ENCODE results near the gene KCNAB1. TPM values are rescaled to one million over a fixed set of nuclear protein-coding genes. Genes with fewer than 3 reads are reported as not detected.
A peak's percentile ranks its signal among the peaks of the same experiment; 100 is the strongest.

Gene KCNAB1
- total RNA-seq, 2 donors from 2014 or later: 0.49 to 0.81 TPM

GRCh38 chr3:156371701-156372100, 251.3 kb downstream of the KCNAB1 start:
- H3K27me3 ChIP-seq (ENCODE audit: control insufficient read depth, insufficient read depth, low read length, poor library complexity, severe bottlenecking): no peaks in the 10 kb centered on the region
- no peak overlapping the region for H3K27ac ChIP-seq (ENCODE audit: low read depth, low read length)
- WGBS, 2 experiments (ENCODE audit: insufficient coverage in 1 of 2, insufficient read length in 1 of 2): 97% methylated on average over 5 of the region's 6 CpGs; no CpG with 5 or more reads in 1 of the 2 experiments
- Mint-ChIP-seq H3K27me3 (ENCODE audit: insufficient read depth) (no peaks in the 10 kb centered on the region), H3K4me3 (no peak overlapping the region), H3K4me1 (peaks cover 19% of the 10 kb centered on the region), H3K9me3 (no peaks in the 10 kb centered on the region), H3K36me3 (ENCODE audit: low read depth) (no peaks in the 10 kb centered on the region), H3K27ac (no peak overlapping the region)
- no peak for TF ChIP-seq CTCF (conservative IDR thresholded peaks at IDR 0.05)
- H3K36me3 ChIP-seq (ENCODE audit: control insufficient read depth, insufficient read depth, low read length): no peaks in the 10 kb centered on the region
- H3K9me3 ChIP-seq (ENCODE audit: control insufficient read depth, low read length): no peaks in the 10 kb centered on the region
- H3K4me1 ChIP-seq (ENCODE audit: control insufficient read depth, insufficient read depth, low read length): no peaks in the 10 kb centered on the region
- no peak overlapping the region for H3K4me3 ChIP-seq (ENCODE audit: low read length)
- no peak for DNase-seq
- no peak overlapping the region for H3K9ac ChIP-seq (ENCODE audit: extremely low read depth, low read length, poor library complexity, severe bottlenecking)

- Mint-ChIP-seq H3K27me3 (ENCODE audit: insufficient read depth) (no peaks in the 10 kb centered on the region), H3K4me3 (no peak overlapping the region), H3K27ac (peak overlapping the region; percentile 75), H3K36me3 (ENCODE audit: low read depth) (no peaks in the 10 kb centered on the region), H3K4me1 (peaks cover 21% of the 10 kb centered on the region), H3K9me3 (no peaks in the 10 kb centered on the region)
- Histone ChIP-seq H3K36me3 (ENCODE audit: control insufficient read depth, insufficient read depth, low read length) (no peaks in the 10 kb centered on the region), H3K9ac (ENCODE audit: extremely low read depth, low read length, poor library complexity, severe bottlenecking) (no peak overlapping the region), H3K4me1 (ENCODE audit: control insufficient read depth, insufficient read depth, low read length) (no peaks in the 10 kb centered on the region), H3K4me3 (ENCODE audit: low read length) (no peak overlapping the region), H3K27ac (ENCODE audit: low read depth, low read length) (no peak overlapping the region), H3K9me3 (ENCODE audit: control insufficient read depth, low read length) (no peaks in the 10 kb centered on the region), H3K27me3 (ENCODE audit: control insufficient read depth, insufficient read depth, low read length, poor library complexity, severe bottlenecking) (no peaks in the 10 kb centered on the region)
- DNase-seq: no peak
- WGBS, 2 experiments (ENCODE audit: insufficient coverage in 1 of 2, insufficient read length in 1 of 2): 36 to 44% methylated on average over 1 of the region's 1 CpG
- no peak for TF ChIP-seq CTCF (conservative IDR thresholded peaks at IDR 0.05)
These were observed 252.7 kb downstream of the KCNAB1 start for GRCh38 chr3:156373095-156373494.

- Mint-ChIP-seq H3K4me1 (peaks cover 21% of the 10 kb centered on the region), H3K36me3 (ENCODE audit: low read depth) (no peaks in the 10 kb centered on the region), H3K27me3 (ENCODE audit: insufficient read depth) (no peaks in the 10 kb centered on the region), H3K4me3 (no peak overlapping the region), H3K9me3 (no peaks in the 10 kb centered on the region), H3K27ac (peak overlapping the region; percentile 74)
- H3K4me3 ChIP-seq (ENCODE audit: low read length): no peak overlapping the region
- no peak for TF ChIP-seq CTCF (conservative IDR thresholded peaks at IDR 0.05)
- no peak overlapping the region for H3K27ac ChIP-seq (ENCODE audit: low read depth, low read length)
- no peaks in the 10 kb centered on the region for H3K4me1 ChIP-seq (ENCODE audit: control insufficient read depth, insufficient read depth, low read length)
- no peaks in the 10 kb centered on the region for H3K9me3 ChIP-seq (ENCODE audit: control insufficient read depth, low read length)
- H3K9ac ChIP-seq (ENCODE audit: extremely low read depth, low read length, poor library complexity, severe bottlenecking): no peak overlapping the region
- no peaks in the 10 kb centered on the region for H3K27me3 ChIP-seq (ENCODE audit: control insufficient read depth, insufficient read depth, low read length, poor library complexity, severe bottlenecking)
- WGBS, 2 experiments (ENCODE audit: insufficient coverage in 1 of 2, insufficient read length in 1 of 2): 80 to 83% methylated on average over 1 to 2 of the region's 2 CpGs
- DNase-seq: peak; percentile 63
- H3K36me3 ChIP-seq (ENCODE audit: control insufficient read depth, insufficient read depth, low read length): no peaks in the 10 kb centered on the region
These were observed 253.3 kb downstream of the KCNAB1 start for GRCh38 chr3:156373654-156374053.

Data from endodermal cell (in vitro differentiated cells).